ENCODE results near the gene VAMP4.

The VAMP4 gene

GRCh38 chr1:171772312-171772711, 30.4 kb upstream of the VAMP4 start:
- H3K4me2 ChIP-seq (ENCODE audit: low read depth, low read length): no peak overlapping the region
- H3K36me3 ChIP-seq (replicated peaks; ENCODE audit: insufficient read depth, low read length): no peaks in the 10 kb centered on the region
- H3K9me3 ChIP-seq (replicated peaks; ENCODE audit: insufficient read depth, low read length): no peaks in the 10 kb centered on the region
- H4K20me1 ChIP-seq (ENCODE audit: insufficient read depth, low read length): no peaks in the 10 kb centered on the region
- H3K27me3 ChIP-seq (replicated peaks; ENCODE audit: insufficient read depth, low read length): no peaks in the 10 kb centered on the region
- H3K9ac ChIP-seq (ENCODE audit: low read length): no peak overlapping the region
- TF ChIP-seq EZH2 (optimal IDR thresholded peaks at IDR 0.05; ENCODE audit: low read depth, low read length) (no peak), CTCF (IDR thresholded peaks at IDR 0.05; ENCODE audit: low read length) (no peak), EZH2phosphoT487 (IDR thresholded peaks at IDR 0.05; ENCODE audit: low read length) (no peak)
- no peak for DNase-seq
- no peaks in the 10 kb centered on the region for H3F3A ChIP-seq (ENCODE audit: insufficient read depth, low read length)
- H3K9me2 ChIP-seq (replicated peaks; ENCODE audit: insufficient read depth, low read length): no peaks in the 10 kb centered on the region
- H3K27ac ChIP-seq (ENCODE audit: low read length): no peak overlapping the region
- no peaks in the 10 kb centered on the region for H3K79me2 ChIP-seq (ENCODE audit: low read length)
- no peak overlapping the region for H2AFZ ChIP-seq (ENCODE audit: low read length)
- no peaks in the 10 kb centered on the region for H3K4me1 ChIP-seq (ENCODE audit: low read length)
- H3K4me3 ChIP-seq (ENCODE audit: low read length): no peak overlapping the region

GRCh38 chr1:171769754-171770153, 27.9 kb upstream of the VAMP4 start:
- H2AFZ ChIP-seq (ENCODE audit: low read length): no peak overlapping the region
- H3K4me3 ChIP-seq (ENCODE audit: low read length): no peak overlapping the region
- H3K36me3 ChIP-seq (replicated peaks; ENCODE audit: insufficient read depth, low read length): no peaks in the 10 kb centered on the region
- no peaks in the 10 kb centered on the region for H3K79me2 ChIP-seq (ENCODE audit: low read length)
- no peaks in the 10 kb centered on the region for H3K9me2 ChIP-seq (replicated peaks; ENCODE audit: insufficient read depth, low read length)
- H3F3A ChIP-seq (ENCODE audit: insufficient read depth, low read length): no peaks in the 10 kb centered on the region
- H3K4me2 ChIP-seq (ENCODE audit: low read depth, low read length): no peak overlapping the region
- H3K9ac ChIP-seq (ENCODE audit: low read length): no peak overlapping the region
- no peaks in the 10 kb centered on the region for H3K4me1 ChIP-seq (ENCODE audit: low read length)
- H3K27ac ChIP-seq (ENCODE audit: low read length): no peak overlapping the region
- no peaks in the 10 kb centered on the region for H3K27me3 ChIP-seq (replicated peaks; ENCODE audit: insufficient read depth, low read length)
- TF ChIP-seq CTCF (IDR thresholded peaks at IDR 0.05; ENCODE audit: low read length): no peak
- no peak for TF ChIP-seq EZH2phosphoT487 (IDR thresholded peaks at IDR 0.05; ENCODE audit: low read length)
- no peak for TF ChIP-seq EZH2 (optimal IDR thresholded peaks at IDR 0.05; ENCODE audit: low read depth, low read length)
- H4K20me1 ChIP-seq (ENCODE audit: insufficient read depth, low read length): no peaks in the 10 kb centered on the region
- no peak for DNase-seq
- no peaks in the 10 kb centered on the region for H3K9me3 ChIP-seq (replicated peaks; ENCODE audit: insufficient read depth, low read length)

GRCh38 chr1:171769171-171769570, 27.3 kb upstream of the VAMP4 start:
- no peaks in the 10 kb centered on the region for H3K9me3 ChIP-seq (replicated peaks; ENCODE audit: insufficient read depth, low read length)
- no peaks in the 10 kb centered on the region for H3K4me1 ChIP-seq (ENCODE audit: low read length)
- H2AFZ ChIP-seq (ENCODE audit: low read length): no peak overlapping the region
- no peaks in the 10 kb centered on the region for H3K9me2 ChIP-seq (replicated peaks; ENCODE audit: insufficient read depth, low read length)
- H3K4me3 ChIP-seq (ENCODE audit: low read length): no peak overlapping the region
- no peaks in the 10 kb centered on the region for H3K27me3 ChIP-seq (replicated peaks; ENCODE audit: insufficient read depth, low read length)
- no peaks in the 10 kb centered on the region for H3K79me2 ChIP-seq (ENCODE audit: low read length)
- H3F3A ChIP-seq (ENCODE audit: insufficient read depth, low read length): no peaks in the 10 kb centered on the region
- H3K27ac ChIP-seq (ENCODE audit: low read length): no peak overlapping the region
- H3K4me2 ChIP-seq (ENCODE audit: low read depth, low read length): no peak overlapping the region
- TF ChIP-seq EZH2 (optimal IDR thresholded peaks at IDR 0.05; ENCODE audit: low read depth, low read length): no peak
- no peak for TF ChIP-seq CTCF (IDR thresholded peaks at IDR 0.05; ENCODE audit: low read length)
- no peak for TF ChIP-seq EZH2phosphoT487 (IDR thresholded peaks at IDR 0.05; ENCODE audit: low read length)
- H3K9ac ChIP-seq (ENCODE audit: low read length): no peak overlapping the region
- no peaks in the 10 kb centered on the region for H4K20me1 ChIP-seq (ENCODE audit: insufficient read depth, low read length)
- H3K36me3 ChIP-seq (replicated peaks; ENCODE audit: insufficient read depth, low read length): no peaks in the 10 kb centered on the region
- DNase-seq: no peak

All from MM.1S (cell line).